NCI-H446 (cell line): ENCODE results near the gene BHLHE40.

Experiments used
- DNase-seq, 2 experiments: peaks; one replicate each; lab custom pipeline; 2025; lab: John Stamatoyannopoulos, UW

Gene BHLHE40

GRCh38 chr3:4979428-4980228, at the start of gene BHLHE40:
BHLHE40 (plus strand) TSS chr3:4979437; CDS start chr3:4979719, 282 bp downstream.
- DNase-seq, result no peak

GRCh38 chr3:4930501-4930900, 48.7 kb upstream of the BHLHE40 start:
- DNase-seq, result no peak

- no peak for DNase-seq
Measured at GRCh38 chr3:4934050-4934449, 45.2 kb upstream of the BHLHE40 start.

GRCh38 chr3:4935347-4935746, 43.9 kb upstream of the BHLHE40 start:
- DNase-seq, result no peak

- no peak for DNase-seq
Measured at GRCh38 chr3:4936982-4937614, 42.1 kb upstream of the BHLHE40 start.

DNA sequence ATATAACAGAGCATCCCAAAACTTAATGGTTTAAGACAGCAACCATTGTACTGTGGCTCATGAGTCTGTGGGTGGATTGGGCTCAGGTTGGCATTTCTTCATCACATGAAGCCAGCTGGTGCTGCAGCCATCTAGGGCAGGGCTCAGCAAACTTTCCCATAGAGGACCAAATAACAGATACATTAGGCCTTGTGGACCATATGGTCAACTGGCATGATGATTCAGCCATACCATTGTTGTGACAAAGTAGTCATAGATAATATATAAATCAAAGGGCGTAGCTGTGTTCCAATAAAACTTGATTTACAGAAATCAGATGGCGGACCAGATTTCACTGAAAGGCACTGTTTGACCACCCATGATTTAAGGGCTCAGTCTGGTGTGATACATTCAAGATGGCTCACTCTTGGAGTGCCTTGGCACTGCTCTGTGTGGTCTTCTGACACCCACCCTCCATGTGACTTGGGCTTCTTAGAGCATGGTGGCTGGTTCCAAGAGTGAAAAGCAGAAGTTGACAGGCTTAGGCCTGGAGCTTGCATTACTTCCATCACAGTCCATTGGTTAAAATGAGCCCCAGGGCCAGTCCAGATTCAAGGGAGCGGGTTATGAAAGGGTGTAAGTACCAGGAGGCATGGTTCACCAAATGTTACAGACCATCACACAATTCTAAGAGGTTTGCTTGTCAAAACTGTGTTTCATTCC, 40.8 kb upstream of the BHLHE40 start:
- DNase-seq, result no peak

GRCh38 chr3:4939276-4939675, 40.0 kb upstream of the BHLHE40 start:
- no peak for DNase-seq

GRCh38 chr3:4940985-4941384, 38.3 kb upstream of the BHLHE40 start:
- DNase-seq, result no peak

GRCh38 chr3:4943549-4943948, 35.7 kb upstream of the BHLHE40 start:
- no peak for DNase-seq

DNA sequence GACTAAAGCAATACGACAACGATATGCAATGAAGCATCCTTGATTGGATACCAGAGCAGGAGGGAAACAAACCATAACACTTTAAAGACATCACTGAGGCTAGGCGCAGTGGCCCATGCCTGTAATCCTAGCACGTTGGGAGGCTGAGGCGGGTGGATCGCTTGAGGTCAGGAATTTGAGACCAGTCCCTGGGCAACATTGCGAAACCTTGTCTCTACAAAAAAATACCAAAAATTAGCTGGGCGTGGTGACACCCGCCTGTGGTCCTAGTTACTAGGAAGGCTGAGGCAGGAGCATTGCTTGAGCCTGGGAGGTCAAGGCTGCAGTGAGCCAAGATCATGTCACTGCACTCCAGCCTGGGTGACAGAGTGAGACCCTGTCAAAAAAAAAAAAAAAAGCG, 33.9 kb upstream of the BHLHE40 start:
- no peak for DNase-seq

- no peak for DNase-seq
Measured at GRCh38 chr3:4947028-4947427, 32.2 kb upstream of the BHLHE40 start.

DNA sequence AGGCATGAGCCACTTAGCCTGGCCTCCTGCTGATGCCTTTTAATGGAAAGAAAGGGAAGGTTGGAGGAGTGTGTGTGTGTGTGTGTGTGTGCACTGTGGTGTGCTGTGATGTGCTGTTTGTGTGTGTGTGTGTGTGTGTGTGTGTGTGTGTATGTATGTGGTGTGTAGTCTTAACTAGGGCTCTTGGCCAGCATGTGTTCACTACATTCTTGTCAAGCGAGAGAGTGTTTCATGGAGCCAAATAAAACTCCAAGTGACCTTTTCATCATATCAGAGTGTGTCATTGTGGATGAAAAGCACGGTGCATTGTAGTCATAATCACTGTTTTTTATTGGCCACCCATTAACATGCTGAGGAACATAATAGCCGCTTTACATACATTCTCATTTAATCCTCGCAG, 30.8 kb upstream of the BHLHE40 start:
- DNase-seq, result no peak

GRCh38 chr3:4949004-4949403, 30.2 kb upstream of the BHLHE40 start:
- no peak for DNase-seq

DNA sequence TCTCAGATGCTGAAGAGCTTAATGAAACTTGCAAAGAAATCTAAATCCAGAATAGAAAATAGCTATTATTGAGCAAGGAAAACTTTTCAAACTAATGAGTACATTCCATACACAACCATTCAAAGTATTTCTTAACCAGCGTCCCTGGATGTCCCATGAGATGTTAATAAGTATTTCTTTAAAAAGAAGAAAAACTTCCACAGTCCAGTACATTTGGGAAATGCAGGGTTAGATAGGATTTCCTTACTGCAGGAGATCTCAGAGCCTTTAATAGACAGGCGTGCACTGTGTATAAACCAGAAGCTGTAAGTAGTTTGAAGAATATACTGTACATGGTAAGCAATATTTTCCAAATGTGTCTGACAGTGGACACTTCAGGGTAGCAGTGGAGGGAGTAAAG, 29.6 kb upstream of the BHLHE40 start:
- DNase-seq, result no peak

DNA sequence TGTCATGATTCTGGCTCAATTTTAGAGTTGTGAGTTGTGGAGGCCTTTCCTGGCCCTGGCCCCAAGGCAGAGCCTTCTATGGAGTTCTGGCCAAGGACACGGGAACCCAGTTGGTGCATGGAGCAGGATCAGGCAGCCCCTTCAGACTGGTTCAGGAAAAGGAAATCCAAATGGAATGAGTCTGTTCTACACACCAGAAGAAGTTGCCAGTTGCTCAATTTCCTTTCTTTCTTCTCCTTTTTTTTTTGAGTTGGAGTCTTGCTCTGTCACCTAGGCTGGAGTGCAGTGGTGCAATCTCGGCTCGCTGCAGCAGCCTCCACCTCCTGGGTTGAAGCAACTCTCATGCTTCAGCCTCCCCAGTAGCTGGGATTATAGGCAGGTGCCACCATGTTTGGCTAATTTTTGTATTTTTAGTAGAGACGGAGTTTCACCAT, 28.9 kb upstream of the BHLHE40 start:
- no peak for DNase-seq

- DNase-seq, result no peak
Measured at GRCh38 chr3:4950948-4951347, 28.3 kb upstream of the BHLHE40 start.

GRCh38 chr3:4953119-4953518, 26.1 kb upstream of the BHLHE40 start:
- no peak for DNase-seq

- no peak for DNase-seq
Measured at GRCh38 chr3:4954256-4955000, 24.8 kb upstream of the BHLHE40 start.

DNA sequence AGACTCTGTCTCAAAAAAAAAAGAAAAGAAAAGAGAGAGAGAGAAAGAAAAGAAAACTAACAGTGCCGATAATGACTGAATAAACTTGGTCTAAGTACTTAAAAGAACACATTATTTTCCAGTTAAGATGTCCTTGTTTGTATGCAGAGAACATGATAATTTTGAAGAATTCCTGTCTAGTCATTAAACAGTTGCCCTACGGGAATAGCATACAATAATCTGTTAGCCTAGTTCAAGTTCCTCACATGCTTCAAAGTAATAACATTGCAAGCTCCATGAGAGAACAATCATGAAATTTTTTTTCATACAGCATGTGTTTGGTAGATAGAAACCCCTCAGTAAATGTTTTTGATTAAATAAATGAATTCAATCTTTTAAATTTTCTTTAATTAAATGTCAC, 23.1 kb upstream of the BHLHE40 start:
- no peak for DNase-seq

DNA sequence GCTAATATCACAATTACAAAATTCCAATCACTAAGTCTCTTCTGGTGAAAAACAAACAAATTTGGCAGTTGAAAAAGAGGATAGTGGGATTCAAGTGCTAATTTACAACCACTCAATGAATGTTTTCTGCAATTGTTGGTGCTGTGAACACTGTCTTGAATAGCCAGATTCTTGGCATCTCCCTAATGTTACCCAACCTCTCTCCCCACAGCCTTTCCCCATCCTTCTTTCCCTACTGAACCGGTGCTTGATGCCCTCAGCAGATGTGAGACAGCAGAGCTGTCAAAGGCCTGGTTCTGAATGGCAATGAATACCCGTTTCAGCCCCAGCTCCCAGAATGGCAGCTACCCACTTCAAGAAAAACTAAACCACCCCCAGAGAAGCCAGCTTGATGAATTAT, 22.5 kb upstream of the BHLHE40 start:
- DNase-seq, result no peak

- no peak for DNase-seq
Measured at GRCh38 chr3:4957978-4958377, 21.3 kb upstream of the BHLHE40 start.

DNA sequence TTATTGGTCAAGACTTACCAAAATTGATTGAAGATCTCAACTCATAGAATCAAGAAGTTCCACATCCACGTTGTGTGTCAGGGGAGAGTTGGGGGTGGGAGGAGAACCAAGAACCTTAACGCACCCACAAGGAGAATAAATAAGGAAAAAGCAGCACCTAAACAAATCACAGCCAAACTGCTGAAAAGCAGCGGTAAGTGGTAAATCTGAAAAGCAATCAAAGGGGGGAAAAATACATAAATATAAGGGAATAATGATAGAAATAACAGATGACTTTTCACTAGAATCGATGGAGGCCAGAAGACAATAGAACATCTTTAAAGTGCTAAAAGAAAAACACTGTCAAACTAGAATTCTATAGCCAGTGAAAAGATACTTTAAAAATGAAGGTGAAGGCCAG, 20.1 kb upstream of the BHLHE40 start:
- DNase-seq, result no peak
